Astrocyte of the cerebellum (primary cell): Measurements from ENCODE around the gene RAC3.

Experiments
- DNase-seq: peaks from one replicate; pipeline ENCODE4 v3.0.0-alpha.2; 2011; ENCODE audit warnings: low read depth
- H3K4me3 ChIP-seq: 2 replicates; pipeline ENCODE4 v1.5.1; 2011; ENCODE audit warnings: mild to moderate bottlenecking, low read depth, low read length, moderate library complexity
- CTCF ChIP-seq: IDR thresholded peaks from 2 replicates; pipeline ENCODE4 v1.5.1; 2012; ENCODE audit warnings: low read length, low read depth, moderate library complexity, mild to moderate bottlenecking; ENCODE audit errors: missing control alignments
- in situ Hi-C: cut with HindIII; loops from 2 replicates; pipeline ENCODE4 v1.10.0; 2017; ENCODE audit warnings: low sequenced_read_pairs

The RAC3 gene

GRCh38 chr17:82059272-82060000 lies 28.0 kb downstream of the RAC3 start:
- DNase-seq: no peak
- H3K4me3 ChIP-seq: no peak overlapping the region
- TF ChIP-seq CTCF: no peak
- in situ Hi-C loops: no loop called here

GRCh38 chr17:82060001-82060380 lies 28.5 kb downstream of the RAC3 start:
- H3K4me3 ChIP-seq: no peak overlapping the region

GRCh38 chr17:82060614-82061013 lies 29.1 kb downstream of the RAC3 start:
- in situ Hi-C loops: no loop called here
- DNase-seq: no peak
- TF ChIP-seq CTCF: no peak
- H3K4me3 ChIP-seq: no peak overlapping the region

More at GRCh38 chr17:82060001-82060380, 28.5 kb downstream of the RAC3 start:
- in situ Hi-C loops: no loop called here
- DNase-seq: no peak
- TF ChIP-seq CTCF: no peak

- no peak overlapping the region for H3K4me3 ChIP-seq
- TF ChIP-seq CTCF: no peak
- in situ Hi-C loops: no loop called here
- DNase-seq: no peak
These were observed 29.8 kb downstream of the RAC3 start for GRCh38 chr17:82061047-82061925.

GRCh38 chr17:82062076-82062983 lies 30.9 kb downstream of the RAC3 start:
- TF ChIP-seq CTCF: no peak
- in situ Hi-C loops: no loop called here
- no peak for DNase-seq
- H3K4me3 ChIP-seq: no peak overlapping the region

GRCh38 chr17:82062984-82063368 lies 31.5 kb downstream of the RAC3 start:
- no peak for TF ChIP-seq CTCF
- in situ Hi-C loops: no loop called here

More at GRCh38 chr17:82062984-82063368, 31.5 kb downstream of the RAC3 start:
- no peak for DNase-seq
- H3K4me3 ChIP-seq: no peak overlapping the region
